GM12878 (cell line): Measurements from ENCODE around the gene ATP2A3. TPM values are rescaled to one million over a fixed set of nuclear protein-coding genes. Genes with fewer than 3 reads are reported as not detected.

Source experiments
- BHLHE40 ChIP-seq, 2 experiments: fragments of 450-650 bp in 1 of 2; IDR thresholded peaks; 2 replicates each; pipeline ENCODE4 v1.6.1; 2011 to 2017; ENCODE audit warnings: low read depth in 2 of 2, borderline replicate concordance in 1 of 2, improper control_type of control experiment in 1 of 2, low read length in 1 of 2, mild to moderate bottlenecking in 1 of 2
- CTCF ChIP-seq, 3 experiments: IDR thresholded peaks in 2 of 3; conservative IDR thresholded peaks in 1 of 3; 2 replicates each; pipeline ENCODE4 v1.5.1; 2011; ENCODE audit warnings: low read depth in 3 of 3, low read length in 3 of 3, mild to moderate bottlenecking in 3 of 3, control low read depth in 2 of 3, moderate library complexity in 2 of 3, inconsistent platforms in 1 of 3, mixed read lengths in 1 of 3; ENCODE audit not compliant: control insufficient read depth in 2 of 3, insufficient read depth in 1 of 3; ENCODE audit errors: extremely low read depth in 1 of 3
- GABPA ChIP-seq: IDR thresholded peaks from 2 replicates; pipeline ENCODE4 v1.6.1; 2014; ENCODE audit warnings: antibody characterized with exemption, low read depth, mild to moderate bottlenecking, inconsistent platforms
- IKZF2 ChIP-seq, 2 experiments: fragments of 450-650 bp; IDR thresholded peaks; 2 replicates each; pipeline ENCODE4 v1.6.1; 2017; ENCODE audit warnings: mild to moderate bottlenecking in 2 of 2, moderate library complexity in 2 of 2
- JUNB ChIP-seq: IDR thresholded peaks from 2 replicates; pipeline ENCODE4 v1.6.1; 2016; ENCODE audit warnings: antibody characterized with exemption, mild to moderate bottlenecking
- MEF2B ChIP-seq: fragments of 450-650 bp; IDR thresholded peaks from 2 replicates; pipeline ENCODE4 v1.6.1; 2018; ENCODE audit warnings: mild to moderate bottlenecking, moderate library complexity; ENCODE audit not compliant: partially characterized antibody, poor library complexity, severe bottlenecking
- PKNOX1 ChIP-seq: fragments of 450-650 bp; IDR thresholded peaks from 2 replicates; pipeline ENCODE4 v1.6.1; 2016; ENCODE audit warnings: mild to moderate bottlenecking
- POLR2AphosphoS5 ChIP-seq: IDR thresholded peaks from 2 replicates; pipeline ENCODE4 v1.6.1; 2011; ENCODE audit warnings: mild to moderate bottlenecking, low read length, inconsistent platforms
- RBBP5 ChIP-seq: fragments of 200-600 bp; sonication (generic); conservative IDR thresholded peaks from 2 replicates; pipeline ENCODE4 v1.6.1; 2016
- RELA ChIP-seq: fragments of 450-650 bp; IDR thresholded peaks from 2 replicates; pipeline ENCODE4 v1.8.0; 2014; ENCODE audit warnings: borderline replicate concordance; ENCODE audit not compliant: partially characterized antibody
- RUNX3 ChIP-seq: IDR thresholded peaks from 2 replicates; pipeline ENCODE4 v1.6.1; 2012; ENCODE audit warnings: low read length, inconsistent platforms
- SIN3A ChIP-seq: IDR thresholded peaks from 2 replicates; pipeline ENCODE4 v1.6.1; 2012; ENCODE audit warnings: low read depth, low read length, improper control_type of control experiment
- SMAD5 ChIP-seq: IDR thresholded peaks from 2 replicates; pipeline ENCODE4 v1.6.1; 2016; ENCODE audit warnings: antibody characterized with exemption, low read depth
- SPI1 ChIP-seq: IDR thresholded peaks from 2 replicates; pipeline ENCODE4 v1.6.1; 2011; ENCODE audit warnings: low read depth, mild to moderate bottlenecking, low read length, moderate library complexity, borderline replicate concordance; ENCODE audit not compliant: insufficient read depth
- SRF ChIP-seq, 2 experiments: IDR thresholded peaks; 2 replicates each; pipeline ENCODE4 v1.6.1; 2011; ENCODE audit warnings: low read depth in 2 of 2, low read length in 2 of 2, mild to moderate bottlenecking in 1 of 2, moderate library complexity in 1 of 2
- TARDBP ChIP-seq: IDR thresholded peaks from 2 replicates; pipeline ENCODE4 v1.6.1; 2016; ENCODE audit warnings: borderline replicate concordance
- TCF7 ChIP-seq: IDR thresholded peaks from 2 replicates; pipeline ENCODE4 v1.6.1; 2014; ENCODE audit warnings: antibody characterized with exemption, borderline replicate concordance
- ZNF592 ChIP-seq: fragments of 450-650 bp; IDR thresholded peaks from 2 replicates; pipeline ENCODE4 v1.6.1; 2017; ENCODE audit warnings: mild to moderate bottlenecking, moderate library complexity
- ZNF622 ChIP-seq: fragments of 450-650 bp; IDR thresholded peaks from 2 replicates; pipeline ENCODE4 v1.6.1; 2017; ENCODE audit warnings: mild to moderate bottlenecking, inconsistent platforms
- ZZZ3 ChIP-seq: IDR thresholded peaks from 2 replicates; pipeline ENCODE4 v1.6.1; 2011; ENCODE audit warnings: low read depth; ENCODE audit not compliant: control insufficient read depth, insufficient read length
- polyA plus RNA-seq, 11 experiments: library from polyadenylated mRNA; depleted of rRNA in 4 of 11; unstranded in 6 of 11; stranded (reverse) in 5 of 11; fragments of >200 nt; fragmentation: Nextera tagmentation in 4 of 11; fragmentation: Illumina TruSeq in 1 of 11; extraction: Ambion mirVana in 4 of 11; extraction: Trizol in 1 of 11; gene quantifications; 1 replicate in 1 of 11; 2 replicates in 10 of 11; pipeline versions ENCODE4 v1.2.1 to v1.2.3, GENCODE V29; 2011 to 2016; ENCODE audit warnings: inconsistent platforms in 2 of 11, missing spikeins in 2 of 11, low read depth in 1 of 11
- total RNA-seq, 4 experiments: library from RNA; depleted of rRNA in 3 of 4; stranded (reverse); fragments of >200 nt in 3 of 4; fragmentation: Illumina TruSeq in 1 of 4; extraction: Trizol in 1 of 4; gene quantifications; 2 replicates each; pipeline versions ENCODE4 v1.2.1 to v1.2.3, GENCODE V29; 2013 to 2021
- TF ChIP-seq, protein P1 (sequence below): IDR thresholded peaks from 2 replicates; pipeline ENCODE4 v1.6.1; 2011; ENCODE audit warnings: mild to moderate bottlenecking, low read depth, low read length, moderate library complexity; ENCODE audit not compliant: insufficient replicate concordance

The ATP2A3 gene
- total and polyA plus RNA-seq, 10 of the 15 experiments (the other 5 are each of a cell fraction or from before 2014, with no cell fraction given) = 1.0 to 99.2 (median 37.9) TPM

DNA sequence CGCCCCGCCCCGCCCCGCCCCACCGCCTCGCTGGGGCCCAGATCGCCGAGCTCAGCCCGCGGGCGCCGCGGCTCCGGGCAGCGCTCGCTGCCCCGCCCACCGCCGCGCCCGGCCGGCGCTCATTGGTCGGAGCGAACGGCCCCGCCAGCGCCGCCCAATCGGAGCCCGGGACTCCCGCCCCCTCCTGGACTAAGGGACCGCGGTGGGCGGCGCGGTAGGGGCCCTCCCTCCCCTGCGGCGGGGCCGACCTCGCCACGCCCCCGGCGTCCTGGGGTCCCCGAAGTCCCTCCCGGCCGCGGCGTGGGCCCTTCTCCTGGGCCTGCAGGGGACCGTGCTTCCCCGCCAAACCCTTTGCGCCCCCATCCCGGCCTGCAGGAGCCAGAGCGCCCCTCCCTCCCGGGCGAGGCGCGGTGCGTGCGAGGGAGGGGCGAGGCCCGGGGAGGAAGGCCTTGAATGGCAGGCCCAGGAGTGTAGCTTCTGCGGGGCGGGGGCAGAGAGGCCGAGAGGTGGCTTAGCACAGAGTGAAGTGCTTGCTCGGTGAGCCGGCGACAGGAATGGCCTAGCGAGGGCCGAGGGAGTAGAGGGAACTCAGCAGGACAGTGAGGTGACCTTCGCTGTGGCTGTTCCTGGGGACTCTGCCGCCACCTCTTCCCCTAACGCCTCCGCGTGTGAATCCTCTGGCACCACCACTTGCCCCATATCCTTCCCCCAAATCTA lies 71.1 kb downstream of the ATP2A3 start, which contains the start of gene CAMKK1 (continued):
- TF ChIP-seq TCF7 (no peak), CTCF (IDR thresholded peaks at IDR 0.05 in 2 of 3, conservative IDR thresholded peaks at IDR 0.05 in 1 of 3; ENCODE audit: control insufficient read depth in 2 of 3, extremely low read depth in 1 of 3, insufficient read depth in 1 of 3, low read depth in 3 of 3, low read length in 3 of 3) (no peak), ZNF592 (no peak), RUNX3 (no peak), JUNB (no peak), POLR2AphosphoS5 (no peak), PKNOX1 (peak; percentile 95), SRF (IDR thresholded peaks at IDR 0.05; ENCODE audit: low read depth in 2 of 2, low read length in 2 of 2) (peak; percentile 57 to 78; a peak in 3 of 4 replicates), SIN3A (0 out of 2 replicates have a peak, but pooled peaks have one; percentile 45), SMAD5 (no peak), TARDBP (no peak), SPI1 (peak; percentile 19; the same call in 1 of the 2 replicates), MEF2B (no peak), GABPA (no peak), IKZF2 (IDR thresholded peaks at IDR 0.05) (peak in 1 of 2 experiments; percentile 17; a peak in 1 of 4 replicates), ZZZ3 (no peak), RELA (no peak), BHLHE40 (IDR thresholded peaks at IDR 0.05; ENCODE audit: borderline replicate concordance in 1 of 2, low read depth in 2 of 2, low read length in 1 of 2) (peak in 1 of 2 experiments; percentile 82; a peak in 2 of 4 replicates), RBBP5 (no peak), ZNF622 (no peak)
- TF ChIP-seq, protein P1, sequence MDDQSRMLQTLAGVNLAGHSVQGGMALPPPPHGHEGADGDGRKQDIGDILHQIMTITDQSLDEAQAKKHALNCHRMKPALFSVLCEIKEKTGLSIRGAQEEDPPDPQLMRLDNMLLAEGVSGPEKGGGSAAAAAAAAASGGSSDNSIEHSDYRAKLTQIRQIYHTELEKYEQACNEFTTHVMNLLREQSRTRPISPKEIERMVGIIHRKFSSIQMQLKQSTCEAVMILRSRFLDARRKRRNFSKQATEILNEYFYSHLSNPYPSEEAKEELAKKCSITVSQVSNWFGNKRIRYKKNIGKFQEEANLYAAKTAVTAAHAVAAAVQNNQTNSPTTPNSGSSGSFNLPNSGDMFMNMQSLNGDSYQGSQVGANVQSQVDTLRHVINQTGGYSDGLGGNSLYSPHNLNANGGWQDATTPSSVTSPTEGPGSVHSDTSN = peak; percentile 83
